GM19240 (cell line): ENCODE data around the gene PEX26.
A peak's percentile ranks its signal among the peaks of the same experiment; 100 is the strongest.
"Not testable (repeated sequence)": the region's sequence is repeated elsewhere in the genome, so short reads cannot be mapped to it uniquely, and the experiment has no call there.

Source experiments
- DNase-seq: peaks from one replicate; pipeline ENCODE4 v3.0.0; 2011; ENCODE audit warnings: low spot score; ENCODE audit not compliant: insufficient read length

Gene PEX26

GRCh38 chr22:18096823-18097222, 19.0 kb downstream of the PEX26 start:
- no peak for DNase-seq

GRCh38 chr22:18100781-18101180, 23.0 kb downstream of the PEX26 start:
- DNase-seq: no peak

- no peak for DNase-seq
These were observed 23.7 kb downstream of the PEX26 start for GRCh38 chr22:18101536-18101935.

- DNase-seq: no peak
These were observed 25.9 kb downstream of the PEX26 start for GRCh38 chr22:18103527-18104269.

- DNase-seq: no peak
These were observed 26.8 kb downstream of the PEX26 start for GRCh38 chr22:18104566-18104965.

GRCh38 chr22:18105981-18106380, 28.2 kb downstream of the PEX26 start:
- DNase-seq: not testable (repeated sequence)

GRCh38 chr22:18106550-18107341, 29.0 kb downstream of the PEX26 start:
- DNase-seq: peak; percentile 41

- DNase-seq: no peak
These were observed 30.4 kb downstream of the PEX26 start for GRCh38 chr22:18108187-18108586.

- no peak for DNase-seq
These were observed 31.8 kb downstream of the PEX26 start for GRCh38 chr22:18109410-18110193.

- DNase-seq: no peak
These were observed 32.6 kb downstream of the PEX26 start, which contains the start of gene TUBA8 for GRCh38 chr22:18110194-18110953. Gene TUBA8 (plus strand): TSS chr22:18110809. CDS start chr22:18110866, 57 bp downstream.

- DNase-seq: no peak
These were observed 33.4 kb downstream of the PEX26 start for GRCh38 chr22:18110954-18111758.

GRCh38 chr22:18111759-18112330, 34.1 kb downstream of the PEX26 start:
- DNase-seq: no peak

- DNase-seq: no peak
These were observed 34.6 kb downstream of the PEX26 start for GRCh38 chr22:18112440-18112839.

GRCh38 chr22:18113680-18114394, 36.0 kb downstream of the PEX26 start:
- DNase-seq: no peak

- DNase-seq: no peak
These were observed 36.7 kb downstream of the PEX26 start for GRCh38 chr22:18114495-18114894.

- no peak for DNase-seq
These were observed 37.3 kb downstream of the PEX26 start for GRCh38 chr22:18114976-18115652.

GRCh38 chr22:18115906-18116371, 38.1 kb downstream of the PEX26 start:
- no peak for DNase-seq

GRCh38 chr22:18116634-18117033, 38.8 kb downstream of the PEX26 start:
- DNase-seq: no peak
